HG03095 (cell line): ENCODE data around the gene ADGRL3.

ENCODE experiments used
- ATAC-seq: cut with Tn5 transposase; IDR thresholded peaks from one replicate; pipeline ENCODE4 v1.9.1; 2021; ENCODE audit warnings: moderate library complexity; ENCODE audit not compliant: unreplicated experiment

Gene ADGRL3

DNA sequence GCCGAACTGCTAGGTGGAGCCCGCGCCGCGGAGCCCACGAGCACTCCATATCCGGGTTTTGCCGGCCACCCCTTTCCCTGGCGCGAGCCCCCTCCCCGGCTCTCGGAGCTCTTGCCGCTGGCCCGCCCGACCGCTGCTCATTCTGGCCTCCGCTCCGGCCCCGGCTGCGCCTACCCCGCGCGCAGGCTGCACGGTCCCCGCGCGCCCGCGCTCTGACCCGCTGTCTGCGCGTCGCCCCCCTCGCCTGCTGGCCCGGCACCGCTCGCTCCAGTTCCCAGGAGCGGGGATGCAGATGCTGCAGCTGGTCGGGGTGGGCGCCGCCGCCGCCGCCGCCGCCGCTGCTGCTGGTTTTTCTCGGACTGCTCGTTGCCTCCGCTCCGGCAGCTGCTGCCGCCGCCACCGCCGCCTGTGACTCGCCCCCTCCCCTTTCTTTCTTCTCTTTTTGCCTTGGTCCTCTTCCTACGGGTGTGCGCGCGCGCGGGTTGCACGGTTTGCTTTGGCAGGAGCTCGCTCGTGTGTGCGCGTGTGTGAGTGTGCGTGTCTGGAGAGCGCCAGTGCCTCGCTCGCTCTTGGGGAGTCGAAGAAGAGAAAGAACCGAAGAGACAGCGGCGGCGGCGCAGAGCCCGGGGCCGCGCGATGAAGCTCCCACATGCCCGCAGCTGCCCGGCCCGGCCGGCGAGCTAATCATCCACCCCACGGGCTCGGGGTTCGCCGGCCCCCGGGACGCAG is at the start of gene ADGRL3:
ADGRL3 (plus strand) TSS at position 140 of the 729 bp plus-strand sequence.
- no peak for ATAC-seq

- no peak for ATAC-seq
These were observed 47.7 kb upstream of the ADGRL3 start for GRCh38 chr4:61152433-61152832.

DNA sequence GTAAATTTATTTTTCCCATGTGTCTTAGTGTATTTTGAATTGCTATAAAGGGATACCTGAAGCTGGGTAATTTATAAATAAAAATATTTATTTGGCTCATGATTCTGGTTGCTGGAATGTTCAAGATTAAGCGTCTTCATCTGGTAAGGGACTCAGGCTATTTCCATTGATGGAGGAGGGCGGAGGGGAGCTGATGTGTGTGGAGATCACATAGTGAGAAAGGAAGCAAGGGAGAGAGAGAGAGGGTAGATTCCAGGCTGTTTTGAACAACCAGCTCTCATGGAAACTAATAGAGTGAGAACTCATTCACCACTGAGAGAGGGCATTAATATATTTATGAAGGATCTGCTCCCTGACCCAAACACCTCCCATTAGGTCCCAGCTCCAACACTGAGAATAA is 39.6 kb upstream of the ADGRL3 start:
- ATAC-seq: no peak

GRCh38 chr4:61162116-61162515 is 38.0 kb upstream of the ADGRL3 start:
- ATAC-seq: no peak

GRCh38 chr4:61173799-61174198 is 26.3 kb upstream of the ADGRL3 start:
- ATAC-seq: no peak

DNA sequence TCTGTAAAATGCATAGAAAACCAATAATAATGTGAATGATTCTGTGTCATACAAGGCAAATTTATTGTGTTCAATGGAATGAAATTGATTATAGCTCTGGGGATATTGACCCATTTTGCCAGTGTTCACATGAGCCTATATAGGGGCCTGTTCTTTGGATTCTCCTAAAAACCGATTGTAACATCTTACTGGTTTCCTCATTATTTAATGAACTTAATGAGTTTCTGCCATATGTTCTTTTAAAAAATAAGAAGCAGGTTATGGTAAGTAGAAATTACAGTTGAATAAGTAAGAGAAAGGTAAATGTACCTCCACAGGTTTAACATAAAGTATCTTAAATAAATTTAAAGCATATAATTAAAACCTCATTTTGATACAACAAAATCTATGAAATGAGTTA is 24.6 kb upstream of the ADGRL3 start:
- no peak for ATAC-seq

- no peak for ATAC-seq
These were observed 22.8 kb upstream of the ADGRL3 start for GRCh38 chr4:61177367-61177766.

- ATAC-seq: no peak
These were observed 19.7 kb upstream of the ADGRL3 start for GRCh38 chr4:61180405-61180804.

GRCh38 chr4:61182915-61183314 is 17.2 kb upstream of the ADGRL3 start:
- no peak for ATAC-seq

DNA sequence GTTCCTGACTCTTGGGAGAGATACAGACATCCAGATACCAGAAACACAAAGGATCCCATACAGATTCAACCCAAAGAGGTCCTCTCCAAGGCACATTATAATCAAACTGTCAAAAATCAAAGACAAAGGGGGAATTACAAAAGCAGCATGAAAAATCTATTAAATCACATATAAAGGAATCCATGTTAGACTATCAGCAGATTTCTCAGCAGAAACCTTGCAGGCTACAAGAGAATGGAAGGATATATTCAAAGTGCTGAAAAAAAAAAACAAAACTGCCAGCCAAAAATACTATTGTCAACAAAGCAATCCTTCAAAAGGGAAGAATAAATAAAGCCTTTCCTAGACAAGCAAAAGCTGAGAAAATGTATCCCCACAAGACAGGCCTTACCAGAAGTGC is 14.8 kb upstream of the ADGRL3 start:
- ATAC-seq: no peak

DNA sequence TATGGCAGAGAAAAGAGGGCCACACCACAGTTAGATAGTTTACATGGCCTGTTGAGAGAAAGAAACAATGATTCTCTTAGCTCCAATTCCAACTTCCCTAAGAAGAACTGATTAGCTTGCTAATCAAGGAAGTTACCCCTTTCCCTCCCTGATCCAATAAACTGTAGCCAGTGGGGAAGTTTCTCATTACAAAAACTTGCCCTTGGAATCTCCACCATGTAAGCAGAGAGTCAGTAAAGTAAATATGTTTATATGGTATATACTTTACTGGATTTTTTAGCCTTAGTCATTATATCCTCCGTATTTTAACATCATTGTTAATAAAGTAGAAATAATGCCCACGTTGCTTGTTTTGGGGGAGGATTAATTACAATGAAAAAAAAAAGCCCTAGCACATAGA is 7.7 kb upstream of the ADGRL3 start:
- no peak for ATAC-seq

GRCh38 chr4:61193863-61194262 is 6.3 kb upstream of the ADGRL3 start:
- no peak for ATAC-seq

DNA sequence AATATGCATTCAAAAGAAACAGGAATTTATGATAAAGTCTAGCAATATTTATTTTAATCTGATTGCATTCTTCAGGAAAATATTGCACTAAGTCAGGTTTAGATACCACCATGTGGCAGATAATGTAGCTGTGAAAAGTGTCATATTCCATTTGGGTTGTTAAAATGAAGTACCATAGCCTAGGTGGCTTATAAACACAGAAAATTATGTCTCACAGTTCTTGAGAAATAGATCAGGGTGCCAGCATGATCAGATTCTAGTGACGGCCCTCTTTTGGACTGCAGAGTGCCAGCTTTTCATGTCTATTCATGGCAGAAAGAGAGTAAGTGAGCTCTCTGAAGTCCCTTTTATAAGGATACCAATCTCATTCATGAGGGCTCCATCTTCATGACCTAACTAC is 5.6 kb upstream of the ADGRL3 start:
- ATAC-seq: no peak

GRCh38 chr4:61195101-61195500 is 5.0 kb upstream of the ADGRL3 start:
- ATAC-seq: no peak

GRCh38 chr4:61198686-61199085 is 1.4 kb upstream of the ADGRL3 start:
- no peak for ATAC-seq

DNA sequence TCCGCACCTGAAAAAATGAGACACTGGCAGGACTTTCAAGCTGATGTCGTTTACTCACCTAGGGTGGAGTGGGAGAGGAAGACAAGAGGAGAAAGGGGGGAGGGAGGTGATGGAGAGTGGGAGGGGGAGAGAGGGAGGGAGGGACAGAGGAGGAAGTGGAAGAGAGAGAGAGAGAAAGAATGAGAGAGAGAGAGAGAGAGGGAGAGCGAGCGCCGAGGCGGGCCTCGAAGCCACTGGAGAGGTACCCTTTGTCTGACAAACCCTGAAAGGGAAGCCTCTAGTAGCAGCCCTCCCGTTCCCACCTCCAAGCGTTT is 296 bp upstream of the ADGRL3 start:
- no peak for ATAC-seq

GRCh38 chr4:61200916-61201526 is 895 bp downstream of the ADGRL3 start:
- no peak for ATAC-seq

DNA sequence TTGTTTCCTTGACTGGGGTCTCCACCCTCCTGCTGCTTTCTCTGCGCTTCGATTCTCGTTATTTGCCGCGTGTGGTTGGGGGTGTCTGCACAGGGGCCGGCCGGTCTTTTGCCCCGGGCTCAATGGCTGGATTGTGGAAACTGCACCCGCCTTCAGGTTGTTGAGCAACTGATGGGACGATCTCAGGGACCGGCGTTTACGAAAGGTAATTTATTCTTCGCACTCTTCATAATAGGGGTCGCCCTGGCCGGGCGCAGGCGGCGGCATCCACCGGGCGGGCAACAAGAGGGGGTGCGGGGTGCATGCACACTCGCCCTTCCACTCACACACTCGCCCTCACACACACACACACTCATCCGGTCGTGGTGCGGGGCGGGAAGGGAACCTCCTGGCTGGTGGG is 1.4 kb downstream of the ADGRL3 start:
- no peak for ATAC-seq

DNA sequence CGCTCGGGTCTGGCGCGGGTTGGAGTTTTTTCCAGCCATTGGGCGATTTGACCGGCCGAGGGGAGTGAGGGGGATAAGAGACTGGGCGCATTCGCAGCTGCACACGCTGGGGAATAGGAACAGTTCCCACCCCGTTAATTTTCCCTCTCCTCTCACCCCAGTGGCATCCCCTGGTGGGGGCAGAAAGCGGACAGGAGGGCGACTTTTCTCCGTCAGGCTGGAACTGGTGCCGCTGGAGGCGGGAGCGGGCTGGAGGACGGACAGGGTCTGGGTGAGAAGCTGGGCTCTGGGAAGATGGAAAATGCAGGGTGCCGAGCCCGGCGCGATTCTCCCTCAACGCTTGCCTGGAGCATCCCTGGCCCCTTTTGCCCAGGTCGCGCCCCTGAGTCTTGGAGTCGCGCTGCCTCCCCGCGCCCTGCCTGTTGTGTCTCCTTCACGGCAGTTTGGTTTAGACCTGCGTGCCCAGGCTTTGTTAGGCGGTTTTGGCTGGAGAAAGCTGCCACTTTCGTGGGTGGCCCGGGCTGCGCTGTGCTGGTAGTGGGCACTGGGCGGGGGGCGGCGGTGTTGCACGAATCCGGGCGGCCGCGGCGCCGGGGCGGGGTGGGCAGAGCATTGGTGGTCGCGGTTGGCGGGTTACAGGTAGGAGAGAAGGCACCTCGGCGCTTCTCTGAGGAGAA is 2.0 kb downstream of the ADGRL3 start:
- no peak for ATAC-seq

- ATAC-seq: no peak
These were observed 2.7 kb downstream of the ADGRL3 start for GRCh38 chr4:61202638-61203435.

- ATAC-seq: no peak
These were observed 3.3 kb downstream of the ADGRL3 start for GRCh38 chr4:61203436-61203790.
